ENCODE data around the gene CEP295NL.

DNA sequence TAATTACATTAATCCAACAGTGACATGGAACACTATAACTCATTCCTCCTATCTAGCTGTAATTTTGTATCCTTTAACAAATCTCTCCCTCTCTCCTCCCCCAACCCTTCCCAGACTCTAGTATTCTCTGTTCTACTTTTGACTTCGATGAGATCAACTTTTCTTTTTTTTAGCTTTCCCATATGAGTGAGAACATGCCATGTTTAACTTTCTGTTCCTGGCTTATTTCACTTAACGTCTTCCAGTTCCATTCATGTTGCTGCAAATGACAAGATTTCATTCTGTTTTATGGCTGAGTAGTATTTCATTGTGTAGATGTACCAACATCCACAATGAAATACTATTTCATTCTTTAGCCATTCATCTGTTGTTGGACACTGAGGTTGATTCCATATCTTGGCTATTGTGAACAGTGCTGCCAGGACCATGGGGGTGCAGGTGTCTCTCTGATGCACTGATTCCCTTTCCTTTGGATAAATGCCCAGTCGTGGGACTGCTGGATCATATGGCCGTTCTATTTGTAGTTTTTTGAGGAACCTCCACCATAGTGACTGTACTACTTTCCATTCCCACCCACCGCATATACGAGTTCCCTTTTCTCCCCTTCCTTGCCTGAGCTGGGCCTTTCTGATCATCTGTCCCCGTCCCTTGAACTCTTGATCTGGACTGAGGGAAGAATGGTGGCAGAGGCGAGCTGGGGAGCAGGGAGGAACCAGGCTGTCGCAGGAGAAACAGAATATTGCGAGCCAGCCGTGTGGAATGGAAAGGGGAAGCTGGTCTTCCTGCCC is 7.7 kb upstream of the CEP295NL start:
- TF ChIP-seq EP300 (IDR thresholded peaks at IDR 0.05), result no peak
- TF ChIP-seq, protein P1, sequence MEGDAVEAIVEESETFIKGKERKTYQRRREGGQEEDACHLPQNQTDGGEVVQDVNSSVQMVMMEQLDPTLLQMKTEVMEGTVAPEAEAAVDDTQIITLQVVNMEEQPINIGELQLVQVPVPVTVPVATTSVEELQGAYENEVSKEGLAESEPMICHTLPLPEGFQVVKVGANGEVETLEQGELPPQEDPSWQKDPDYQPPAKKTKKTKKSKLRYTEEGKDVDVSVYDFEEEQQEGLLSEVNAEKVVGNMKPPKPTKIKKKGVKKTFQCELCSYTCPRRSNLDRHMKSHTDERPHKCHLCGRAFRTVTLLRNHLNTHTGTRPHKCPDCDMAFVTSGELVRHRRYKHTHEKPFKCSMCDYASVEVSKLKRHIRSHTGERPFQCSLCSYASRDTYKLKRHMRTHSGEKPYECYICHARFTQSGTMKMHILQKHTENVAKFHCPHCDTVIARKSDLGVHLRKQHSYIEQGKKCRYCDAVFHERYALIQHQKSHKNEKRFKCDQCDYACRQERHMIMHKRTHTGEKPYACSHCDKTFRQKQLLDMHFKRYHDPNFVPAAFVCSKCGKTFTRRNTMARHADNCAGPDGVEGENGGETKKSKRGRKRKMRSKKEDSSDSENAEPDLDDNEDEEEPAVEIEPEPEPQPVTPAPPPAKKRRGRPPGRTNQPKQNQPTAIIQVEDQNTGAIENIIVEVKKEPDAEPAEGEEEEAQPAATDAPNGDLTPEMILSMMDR (IDR thresholded peaks at IDR 0.05), result no peak
- no peak for TF ChIP-seq POLR2A (IDR thresholded peaks at IDR 0.05; ENCODE audit: low read depth)

Data from esophagus muscularis mucosa (tissue), 4 donors.